G401.6 (cell line): ENCODE measurements around the gene LTF.

Experiments used
- FAIRE-seq: peaks from 2 replicates; lab custom pipeline; 2012; peaks lifted over from hg19 to GRCh38; lab: Jason Lieb, UNC

Gene LTF

DNA sequence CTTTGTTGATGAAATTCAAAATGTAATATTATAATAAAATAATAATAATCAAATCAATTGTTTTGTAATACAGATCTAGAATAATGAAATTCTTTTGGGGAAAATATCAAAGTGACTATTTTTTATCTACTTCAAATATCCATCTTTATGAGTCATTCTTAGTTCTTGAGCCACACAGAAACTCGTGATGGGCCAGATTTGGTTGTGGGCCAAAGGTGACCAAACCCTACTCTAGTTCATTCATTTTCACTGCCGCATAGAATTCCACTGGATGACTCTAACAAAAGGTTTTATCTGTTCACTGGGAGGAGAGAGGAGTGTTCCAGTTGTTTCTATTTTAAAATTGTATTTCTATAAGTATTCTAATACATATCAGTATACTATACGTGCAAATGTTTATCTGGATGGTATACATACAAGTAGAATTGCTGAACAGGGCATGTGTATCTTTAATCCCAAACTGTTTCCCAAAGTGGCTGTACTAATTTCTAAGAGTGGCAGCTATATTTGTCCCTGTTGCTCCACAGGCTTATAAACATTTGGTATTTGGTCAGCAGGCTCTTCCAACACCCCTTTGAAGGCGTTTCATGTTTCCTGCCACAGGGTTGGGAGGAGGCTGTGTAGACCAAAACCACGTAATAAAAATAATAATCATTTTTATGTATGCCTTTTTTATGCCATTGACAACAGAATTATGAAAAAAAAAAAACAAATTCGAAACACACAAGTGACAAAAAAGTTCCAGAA is 25.8 kb upstream of the LTF start:
- no peak for FAIRE-seq

DNA sequence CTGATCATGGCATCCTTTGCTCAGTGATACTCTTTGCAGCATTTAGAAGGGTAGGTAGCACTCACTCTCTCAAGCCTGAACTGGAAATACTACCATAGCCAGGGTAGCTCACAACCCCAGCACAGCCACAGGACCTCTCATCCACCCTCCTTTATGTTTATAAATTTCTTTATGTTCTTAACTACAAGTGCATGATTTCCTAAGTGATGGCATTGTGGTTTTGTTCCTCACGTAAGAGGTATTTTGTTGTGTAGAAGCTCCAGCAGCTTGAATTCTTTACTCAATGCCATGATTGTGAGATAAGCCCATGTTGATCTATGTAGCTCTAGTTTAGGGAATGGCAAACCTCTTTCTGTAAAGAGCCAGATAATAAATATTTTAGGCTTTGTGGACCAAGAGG is 25.2 kb upstream of the LTF start:
- no peak for FAIRE-seq

DNA sequence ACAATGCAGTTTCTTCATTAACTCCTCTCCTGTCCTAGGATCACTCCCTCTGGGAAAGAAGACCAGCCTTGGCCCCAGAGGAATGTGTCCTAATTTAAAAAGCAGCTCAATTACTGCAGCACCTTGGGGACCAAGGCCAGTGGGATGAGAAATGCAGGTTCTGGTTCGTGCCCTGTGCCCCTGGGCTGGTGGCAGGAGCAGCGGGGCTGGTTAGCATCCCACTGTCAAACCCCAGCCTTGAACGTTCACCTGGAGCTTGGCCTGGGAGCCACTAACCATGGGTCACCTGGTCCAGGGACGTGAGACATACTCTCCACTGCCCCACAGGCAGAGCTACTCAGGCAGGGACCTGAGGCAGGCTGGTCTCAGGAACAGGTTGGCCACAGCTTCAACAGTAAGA is 24.7 kb upstream of the LTF start:
- no peak for FAIRE-seq

DNA sequence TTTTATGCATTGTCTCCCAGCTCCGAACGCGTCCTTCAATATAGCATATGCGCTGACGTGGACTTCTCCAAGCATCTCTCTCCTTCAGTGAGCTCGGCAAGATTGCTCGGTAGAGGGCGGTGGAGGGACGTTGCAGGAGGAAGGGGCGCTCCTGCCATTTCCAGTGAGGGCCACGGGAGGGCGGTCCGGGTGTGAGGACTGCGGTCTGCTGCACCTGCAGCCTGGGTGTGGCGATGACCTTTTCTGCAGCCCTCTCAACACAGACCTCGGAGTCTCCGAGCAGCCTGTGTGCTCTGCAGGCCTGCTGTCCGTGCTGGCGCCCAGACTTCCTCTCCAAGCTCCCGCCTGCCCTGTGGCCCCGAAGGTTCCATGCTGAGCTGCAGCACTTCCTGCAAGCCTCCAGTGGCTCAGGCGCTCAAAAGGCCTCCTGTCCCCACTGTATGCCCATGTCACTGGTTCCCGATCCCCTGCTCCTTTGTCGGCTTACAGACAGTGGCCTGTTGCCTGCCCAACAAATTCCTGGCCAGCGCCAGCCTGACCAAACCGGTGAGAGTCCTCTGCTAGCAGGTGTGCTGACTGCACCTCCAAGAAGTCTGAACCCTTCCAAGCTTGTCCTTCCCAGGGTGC is 24.1 kb upstream of the LTF start:
- FAIRE-seq, result peak; percentile 49

DNA sequence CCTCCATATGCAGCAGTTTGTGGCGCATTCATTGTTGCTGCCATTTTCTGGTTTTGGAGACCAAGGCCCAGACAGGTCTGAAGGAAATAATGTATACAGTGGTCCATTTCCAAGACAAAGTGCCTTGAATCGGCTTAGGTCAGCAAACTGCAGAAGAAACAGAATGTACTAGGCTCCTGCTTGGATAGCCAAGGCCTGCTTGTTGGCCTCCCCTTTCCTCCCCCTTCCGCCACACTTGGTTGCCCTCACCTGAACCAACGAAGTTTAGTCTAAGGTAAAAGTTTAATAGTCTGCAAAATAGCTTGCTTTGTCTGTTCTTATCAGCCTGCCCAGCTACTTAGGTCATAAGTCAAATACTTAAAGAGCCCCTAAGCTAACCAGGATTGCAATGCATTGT is 21.1 kb upstream of the LTF start:
- no peak for FAIRE-seq

DNA sequence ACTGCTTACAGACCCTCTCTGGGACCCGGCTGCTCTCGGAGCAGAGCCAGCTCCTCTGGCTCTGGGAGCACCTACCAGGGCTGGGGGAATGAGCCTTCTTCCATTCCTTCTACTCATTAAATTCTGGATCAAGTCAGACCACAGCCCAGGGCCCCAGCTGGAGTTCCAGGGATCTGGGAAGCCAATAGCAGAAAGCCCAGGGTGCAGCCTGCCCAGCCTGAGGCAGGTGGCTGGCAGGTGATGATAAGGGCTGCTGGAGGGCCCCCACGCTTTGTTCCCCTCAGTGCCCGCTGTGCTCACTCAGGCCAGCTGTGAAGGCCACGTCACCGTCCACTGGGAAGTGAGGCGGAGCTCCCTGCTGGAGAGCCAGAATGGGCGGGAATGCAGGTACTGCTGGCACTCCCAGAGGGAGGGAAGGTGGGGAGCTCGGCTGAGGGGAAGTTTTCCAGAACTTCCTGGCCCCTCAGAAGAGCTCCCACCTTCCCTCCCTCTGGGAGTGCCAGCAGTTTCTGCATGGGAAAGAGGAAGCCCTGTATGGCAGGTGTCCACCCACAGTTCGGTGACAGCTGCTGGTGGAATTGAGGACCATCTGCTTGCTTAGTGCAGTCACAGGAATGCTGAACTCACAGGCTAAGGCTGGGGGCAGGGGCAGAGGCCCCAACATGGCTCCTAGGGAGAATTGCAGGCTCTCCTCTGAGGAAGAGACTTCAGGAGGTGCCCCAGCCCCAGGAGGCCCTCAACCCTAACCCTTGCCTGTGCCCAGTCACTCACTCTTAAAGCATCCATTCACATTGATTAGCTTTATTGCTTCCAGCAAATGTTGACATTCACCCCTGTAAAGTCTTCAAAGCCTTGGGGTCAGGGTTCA is 20.4 kb upstream of the LTF start:
- no peak for FAIRE-seq

DNA sequence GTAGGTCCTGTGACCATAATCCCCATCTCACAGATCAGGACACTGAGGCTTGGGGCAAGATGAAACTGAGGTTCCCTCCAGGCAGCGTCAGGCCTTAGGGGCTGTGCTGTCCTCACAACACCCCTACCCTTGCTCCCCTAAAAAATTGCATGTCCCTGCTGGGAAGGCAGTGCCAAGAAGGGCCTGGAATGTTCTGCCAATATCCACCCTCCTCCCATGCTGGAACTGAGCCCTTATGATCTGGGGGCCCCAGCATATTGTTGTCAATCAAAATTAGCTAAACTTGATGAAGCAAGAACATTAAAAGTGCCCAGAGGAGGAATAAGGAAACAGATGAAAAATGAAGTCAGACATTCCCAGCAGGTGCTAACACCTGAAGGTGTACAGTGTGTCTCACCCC is 19.7 kb upstream of the LTF start:
- FAIRE-seq, result no peak

DNA sequence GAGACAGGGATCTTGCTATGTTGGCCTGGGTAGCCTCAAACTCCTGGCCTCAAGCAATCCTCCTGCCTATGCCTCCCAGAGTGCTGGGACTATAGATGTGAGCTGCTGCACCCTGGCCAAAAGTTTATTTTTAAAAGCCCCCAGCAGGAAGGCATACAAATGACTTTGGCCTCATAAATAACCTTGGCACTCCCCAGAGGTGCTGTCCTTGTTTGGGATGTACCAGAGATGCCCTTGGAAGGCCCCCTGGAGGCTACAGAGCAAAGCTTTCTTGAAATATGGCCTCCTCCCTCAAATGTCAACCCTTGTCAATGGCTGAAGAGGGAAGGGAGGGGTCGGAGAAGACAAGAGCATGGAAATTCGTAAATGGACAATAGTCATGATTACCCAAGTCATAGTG is 19.1 kb upstream of the LTF start:
- no peak for FAIRE-seq

DNA sequence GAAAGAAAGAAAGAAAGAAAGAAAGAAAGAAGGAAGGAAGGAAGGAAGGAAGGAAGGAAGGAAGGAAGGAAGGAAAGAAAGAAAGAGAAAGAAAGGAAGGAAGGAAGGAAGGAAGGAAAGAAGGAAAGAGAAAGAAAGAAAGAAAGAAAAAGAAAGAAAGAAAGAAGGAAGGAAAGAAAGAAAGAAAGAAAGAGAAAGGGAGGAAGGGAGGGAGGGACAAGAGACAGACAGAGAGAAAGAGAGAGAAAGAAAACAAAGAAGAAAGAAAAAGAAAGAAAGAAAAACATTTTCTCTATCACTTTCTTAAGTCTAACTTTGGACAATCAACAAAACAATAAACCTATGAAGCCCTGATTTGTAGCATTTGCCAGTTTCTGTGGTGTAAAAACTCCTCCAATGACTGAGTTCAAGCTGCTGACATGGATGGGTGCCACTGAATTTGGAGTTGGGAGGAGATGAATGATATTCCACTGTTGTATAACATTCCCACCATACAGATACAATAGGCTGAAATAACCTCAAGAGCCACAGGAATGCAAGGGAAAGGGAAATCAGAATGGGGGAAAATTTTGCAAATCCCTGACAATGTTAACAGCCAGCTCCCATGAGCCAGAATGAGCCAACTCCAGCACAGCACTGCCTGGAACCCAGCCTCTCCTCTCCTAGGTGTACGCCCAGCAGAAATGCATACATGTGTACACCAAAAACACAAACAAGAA is 18.1 kb upstream of the LTF start:
- FAIRE-seq, result no peak

DNA sequence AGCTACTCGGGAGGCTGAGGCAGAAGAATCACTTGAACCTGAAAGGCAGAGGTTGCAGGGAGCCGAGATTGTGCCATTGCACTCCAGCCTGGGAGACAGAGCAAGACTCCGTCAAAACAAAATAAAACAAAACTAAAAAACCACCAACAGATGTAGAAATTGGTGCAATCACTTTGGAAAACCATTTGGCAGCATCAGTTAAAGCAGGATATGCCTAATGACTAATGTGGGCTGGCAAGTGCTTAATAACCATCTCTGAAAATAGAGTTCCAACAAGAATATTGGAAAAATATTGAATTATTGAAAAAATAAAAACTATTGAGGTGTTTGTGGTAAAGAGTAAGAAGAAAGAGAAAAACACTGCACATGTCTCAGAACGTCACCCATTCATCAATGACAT is 16.9 kb upstream of the LTF start:
- FAIRE-seq, result no peak

DNA sequence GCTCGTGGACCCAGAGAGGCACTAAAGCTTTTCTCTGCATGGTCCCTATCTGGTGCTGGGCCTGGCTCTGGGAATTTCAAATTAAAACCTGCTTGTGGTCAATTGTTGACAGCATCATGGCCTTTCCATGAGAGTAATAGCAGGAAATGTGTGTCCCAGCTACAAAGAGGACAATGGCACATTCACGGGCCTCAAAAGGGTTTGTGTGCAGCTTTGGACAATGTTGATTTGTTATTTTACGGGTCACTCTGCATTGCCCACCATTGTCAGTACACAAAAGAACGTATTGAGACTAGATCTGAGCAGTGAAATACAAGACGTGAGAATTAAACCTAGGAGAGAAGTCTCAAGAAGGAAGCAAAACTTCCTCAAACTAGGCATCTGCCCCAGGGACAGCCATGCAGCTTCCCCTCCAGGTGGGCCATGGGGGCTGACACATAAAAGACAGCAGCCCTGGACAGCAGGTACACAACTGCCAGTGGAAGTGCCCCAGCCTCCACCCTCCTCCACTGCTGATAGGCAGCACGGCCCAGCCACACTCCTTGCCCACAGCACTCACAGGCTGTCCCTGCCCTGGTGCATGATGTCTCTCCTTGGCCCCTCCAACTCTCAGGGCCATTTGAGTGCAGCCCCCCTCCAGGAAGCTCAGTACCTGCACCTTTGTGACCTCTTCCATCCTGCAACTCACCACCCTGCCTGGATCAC is 15.9 kb upstream of the LTF start:
- FAIRE-seq, result no peak

DNA sequence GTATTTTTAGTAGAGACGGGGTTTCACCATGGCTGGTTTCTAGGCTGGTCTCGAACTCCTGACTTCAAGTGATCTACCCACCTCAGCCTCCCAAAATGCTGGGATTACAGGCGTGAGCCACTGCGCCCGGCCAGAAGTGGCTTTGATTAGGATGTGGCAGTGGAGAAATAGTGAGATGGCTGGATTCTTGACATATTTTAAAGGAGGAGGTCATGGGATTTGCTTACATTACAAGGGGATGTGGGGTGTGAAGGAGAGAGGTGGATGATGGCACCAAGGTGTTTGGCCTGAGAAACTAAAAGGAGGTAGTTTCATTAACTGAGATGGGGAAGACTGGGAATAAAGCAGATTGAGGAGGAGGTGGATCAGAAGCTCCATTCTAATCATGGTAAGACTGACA is 15.0 kb upstream of the LTF start:
- no peak for FAIRE-seq

DNA sequence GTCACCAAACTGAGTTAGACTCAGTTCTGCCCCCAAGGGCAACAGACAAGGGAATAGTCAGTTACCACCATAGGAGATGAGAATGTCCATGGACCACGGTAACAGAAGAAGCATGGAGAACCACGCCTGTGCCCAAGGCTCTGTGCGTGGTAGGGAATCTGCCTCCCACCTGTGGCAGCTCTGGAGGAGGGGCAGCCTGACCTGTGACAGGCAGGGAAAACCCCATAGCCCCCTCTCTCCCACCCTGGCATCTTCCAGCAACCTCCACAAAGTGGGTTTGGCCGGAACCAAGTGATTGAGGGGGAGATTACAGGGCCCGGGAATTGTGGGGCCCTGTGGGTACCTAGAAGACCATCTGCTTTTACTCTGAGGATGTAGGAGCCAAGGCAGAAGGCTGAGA is 14.3 kb upstream of the LTF start:
- no peak for FAIRE-seq

DNA sequence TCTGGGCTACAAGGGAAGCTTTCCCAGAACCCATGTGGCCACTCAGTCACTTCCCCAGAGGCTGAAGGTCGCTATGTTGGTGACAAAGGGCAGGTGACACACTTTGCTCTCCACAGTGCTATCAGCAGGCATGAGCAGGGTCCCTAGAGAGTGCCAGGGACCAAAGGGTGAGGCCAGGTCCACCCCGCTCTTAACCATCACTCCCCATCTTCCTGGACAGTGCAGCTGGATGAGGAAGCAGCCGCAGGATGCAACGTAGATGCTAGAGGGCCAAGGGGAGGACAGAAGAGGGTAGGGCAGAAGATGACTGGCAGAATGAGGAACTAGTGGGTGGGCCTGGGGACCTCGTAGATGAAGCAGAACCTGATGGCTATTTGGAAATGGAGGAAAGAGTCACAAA is 13.6 kb upstream of the LTF start:
- no peak for FAIRE-seq

DNA sequence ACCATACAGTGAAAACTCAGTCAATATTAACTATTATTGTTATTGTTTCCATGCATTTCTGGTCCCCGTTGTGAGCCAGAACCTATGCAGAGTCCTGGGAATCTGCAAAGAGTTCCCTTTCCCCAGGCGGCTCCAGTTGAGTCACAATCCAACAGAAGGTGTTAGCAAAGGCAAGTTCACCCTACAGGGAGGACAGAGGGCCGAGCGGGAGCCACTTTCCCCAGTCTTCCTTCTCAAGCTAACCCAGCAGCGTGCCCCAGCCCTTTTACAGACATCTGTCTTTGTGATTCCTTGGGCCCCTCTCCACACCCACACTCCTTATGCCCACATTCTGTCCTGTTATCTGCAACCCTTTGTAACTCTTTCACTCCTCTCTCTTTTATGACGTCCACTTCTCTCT is 13.1 kb upstream of the LTF start:
- no peak for FAIRE-seq

DNA sequence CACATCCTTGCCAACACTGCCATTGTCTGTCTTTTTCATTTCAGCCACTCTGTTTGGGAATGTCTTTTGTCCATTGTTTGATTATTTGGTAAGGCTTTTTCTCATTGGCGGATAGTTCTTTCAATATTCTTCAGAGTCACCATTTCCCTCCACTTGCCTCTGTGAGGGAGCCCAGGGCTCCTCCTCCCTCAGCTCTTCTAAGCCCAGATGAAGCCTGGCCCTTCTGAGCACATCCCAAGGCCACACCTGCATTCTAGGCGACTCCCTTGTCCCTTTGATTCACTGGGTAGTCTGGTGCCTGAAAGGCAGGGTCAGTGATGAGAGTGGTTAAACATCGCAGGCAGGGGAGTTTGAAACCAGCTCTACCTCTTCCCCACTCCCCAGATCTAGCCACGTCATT is 12.4 kb upstream of the LTF start:
- FAIRE-seq, result no peak

DNA sequence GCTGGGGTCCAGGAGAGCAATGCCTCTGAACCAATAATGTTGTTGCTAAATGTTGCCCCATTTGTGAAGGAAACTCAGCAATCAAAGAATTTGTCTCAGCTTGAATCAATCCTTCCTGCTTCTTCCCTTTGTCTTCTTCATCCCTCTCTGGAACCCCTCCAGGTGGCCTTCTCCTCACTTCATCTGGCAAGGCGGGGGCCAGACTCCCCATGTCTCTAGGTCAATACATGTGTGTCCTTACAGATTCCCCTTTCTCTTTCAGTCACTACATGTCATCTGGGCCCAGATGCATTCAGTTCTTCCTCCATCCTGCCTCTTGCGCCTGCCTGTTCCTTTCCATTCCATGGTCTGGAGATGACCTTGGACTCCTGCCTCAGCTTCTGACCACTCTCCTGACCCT is 8.0 kb upstream of the LTF start:
- no peak for FAIRE-seq

DNA sequence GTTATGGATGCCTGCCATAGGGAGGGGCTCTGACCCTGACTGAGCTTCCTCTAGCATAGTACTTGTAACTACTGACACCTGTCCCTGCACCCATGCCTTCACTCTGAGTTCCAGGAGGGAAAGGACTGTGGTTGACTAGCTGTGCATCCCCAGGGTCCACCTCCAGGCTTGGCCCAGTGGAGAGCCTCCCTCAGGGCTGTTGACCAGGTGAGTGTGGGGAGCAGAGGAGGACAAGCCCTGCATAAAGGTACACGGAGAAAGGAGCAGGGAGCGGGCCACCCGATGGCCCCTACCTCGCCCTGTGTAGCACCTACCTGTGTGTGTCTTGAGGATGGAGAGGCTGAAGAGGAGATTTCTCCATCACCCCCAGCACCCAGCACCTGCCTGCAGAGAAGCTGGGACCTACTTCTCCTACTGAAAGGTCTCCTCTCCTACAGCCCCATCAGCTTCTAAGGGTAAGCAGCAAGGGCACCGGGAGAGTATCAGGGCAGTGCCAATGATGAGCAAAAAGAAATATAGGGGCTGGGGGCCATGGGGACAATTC is 6.7 kb upstream of the LTF start:
- FAIRE-seq, result no peak

DNA sequence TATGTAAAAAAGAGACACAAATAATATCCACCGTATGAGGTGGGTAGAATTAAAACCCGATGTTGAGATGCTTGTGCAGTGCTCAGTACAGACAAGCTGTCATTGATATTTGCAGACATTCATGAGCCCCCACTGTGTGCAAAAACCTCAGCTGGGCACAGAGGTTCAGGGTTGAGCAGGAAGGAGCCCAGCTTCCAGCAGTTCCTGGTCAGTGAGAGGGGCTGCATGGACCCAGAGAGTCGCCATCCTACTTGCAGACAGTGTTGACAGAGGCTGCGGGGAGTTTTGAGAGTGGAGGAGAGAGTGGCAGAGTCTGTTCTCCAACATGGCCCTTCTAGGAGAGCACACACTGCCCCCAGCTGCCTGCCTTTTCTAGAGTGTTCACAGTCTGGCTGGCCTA is 6.1 kb upstream of the LTF start:
- no peak for FAIRE-seq

DNA sequence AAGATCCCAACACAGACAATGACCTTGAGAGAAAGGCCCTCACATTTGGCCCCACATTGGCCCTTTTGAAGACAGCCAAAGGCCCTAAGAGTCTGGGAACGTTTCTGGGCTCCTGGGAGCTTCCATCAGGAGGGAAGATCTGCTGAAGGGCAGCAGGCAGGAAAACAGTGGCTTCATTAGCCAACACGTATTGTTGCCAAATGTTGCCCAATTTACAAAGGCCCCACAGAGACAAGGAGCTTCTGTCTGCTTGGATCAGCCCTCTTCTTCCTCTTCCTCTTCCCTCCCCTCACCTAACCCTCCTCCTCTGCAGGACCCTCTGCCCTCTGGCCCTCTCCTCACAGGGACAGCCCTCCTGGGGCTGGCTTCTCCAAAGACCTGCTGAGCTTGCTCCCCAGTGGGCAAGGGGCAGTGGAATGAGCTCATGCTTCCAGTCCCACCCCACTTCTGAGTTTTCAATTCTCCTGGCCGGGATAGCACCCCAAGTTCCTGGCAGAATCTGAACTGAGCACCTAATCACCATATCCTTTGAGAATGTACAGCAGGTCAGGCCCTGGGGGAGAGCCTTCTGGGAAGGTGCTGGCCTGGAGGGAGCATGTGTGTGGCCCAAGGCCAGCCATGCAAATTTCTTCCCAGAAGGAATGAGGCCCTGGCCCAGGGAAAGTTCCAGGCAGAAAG is 5.1 kb upstream of the LTF start:
- FAIRE-seq, result no peak
